K562 (cell line): ENCODE results near the gene GOLGA6L2. TPM values are rescaled to one million over a fixed set of nuclear protein-coding genes. Genes with fewer than 3 reads are reported as not detected.

ENCODE experiments used
- ATAC-seq: fragments of 200-7000 bp; cut with Tn5 transposase; 3 replicates; pipeline ENCODE4 v1.9.1; 2020; ENCODE audit warnings: moderate library complexity
- BruUV-seq: library from RNA; stranded (reverse); fragments of 400-500 nt; replicated peaks from 2 replicates; lab custom pipeline; 2021; lab: Mats Ljungman, UMichigan
- CTCF ChIA-PET: fragments of 300-600 bp; formaldehyde crosslinking; extraction: SDS; loops from one replicate; lab custom pipeline; 2021; ENCODE audit warnings: low intra/inter-chr PET ratio; lab: Yijun Ruan, JAX
- POLR2A ChIA-PET: fragments of 300-600, 350-650 bp; sonication (Branson Sonifier 250); formaldehyde crosslinking; extraction: SDS; loops from one replicate; lab custom pipeline; 2021; ENCODE audit warnings: antibody characterized with exemption, inconsistent platforms; lab: Yijun Ruan, JAX
- DNase-seq, 4 experiments: peaks; one replicate each; pipeline versions ENCODE4 v3.0.0 to v3.0.0-alpha.2; 2011 to 2018; ENCODE audit warnings: low spot score in 3 of 4, mixed read lengths in 3 of 4; ENCODE audit errors: extremely low read depth in 1 of 4
- FAIRE-seq: peaks from 2 replicates; lab custom pipeline; 2011; peaks lifted over from hg19 to GRCh38; lab: Jason Lieb, UNC
- H2AFZ ChIP-seq: 2 replicates; pipeline ENCODE4 v1.6.0; 2011; ENCODE audit warnings: low read depth, low read length, control low read depth, inconsistent platforms
- H3K27ac ChIP-seq: fragments of 200-600 bp; 3 replicates; pipeline ENCODE4 v1.8.0; 2011; ENCODE audit warnings: low read depth, mild to moderate bottlenecking, control low read depth, inconsistent platforms, low read length, moderate library complexity, mixed read lengths; ENCODE audit errors: extremely low read depth
- H3K27me3 ChIP-seq, 2 experiments: fragments of 300-600 bp in 1 of 2; 2 replicates in 1 of 2; 3 replicates in 1 of 2; pipeline versions ENCODE4 v1.6.0 to v1.8.0; 2011; ENCODE audit warnings: inconsistent platforms in 2 of 2, low read length in 2 of 2, mild to moderate bottlenecking in 1 of 2, mixed read lengths in 1 of 2, moderate library complexity in 1 of 2; ENCODE audit not compliant: control insufficient read depth in 2 of 2, insufficient read depth in 2 of 2
- H3K36me3 ChIP-seq: fragments of 300-600 bp; 3 replicates; pipeline ENCODE4 v1.8.0; 2011; ENCODE audit warnings: mild to moderate bottlenecking, low read length, inconsistent platforms; ENCODE audit not compliant: control insufficient read depth, insufficient read depth
- H3K4me1 ChIP-seq, 2 experiments: fragments of 200-600 bp in 1 of 2; replicated peaks in 1 of 2; 2 replicates in 1 of 2; 3 replicates in 1 of 2; pipeline versions ENCODE4 v1.5.1 to v1.8.0; 2011; ENCODE audit warnings: inconsistent platforms in 2 of 2, low read length in 2 of 2, mild to moderate bottlenecking in 1 of 2, mixed read lengths in 1 of 2, moderate library complexity in 1 of 2; ENCODE audit not compliant: control insufficient read depth in 2 of 2, insufficient read depth in 2 of 2
- H3K4me2 ChIP-seq: 2 replicates; pipeline ENCODE4 v1.6.1; 2011; ENCODE audit warnings: low read length, control low read depth, inconsistent platforms, mixed read lengths; ENCODE audit not compliant: insufficient read depth
- H3K4me3 ChIP-seq: fragments of 200-600 bp; sonication (generic), shearing (Covaris generic); 2 replicates; pipeline ENCODE4 v1.5.1; 2016; ENCODE audit warnings: control low read depth, inconsistent platforms
- H3K79me2 ChIP-seq: fragments of 200-600 bp; 3 replicates; pipeline ENCODE4 v1.8.0; 2011; ENCODE audit warnings: low read length, inconsistent platforms; ENCODE audit not compliant: control insufficient read depth, insufficient read depth
- H3K9ac ChIP-seq, 2 experiments: 2 replicates each; pipeline versions ENCODE4 v1.6.0 to v1.6.1; 2011; ENCODE audit warnings: low read depth in 2 of 2, low read length in 2 of 2, control low read depth in 1 of 2, inconsistent platforms in 1 of 2, mild to moderate bottlenecking in 1 of 2, mixed read lengths in 1 of 2; ENCODE audit not compliant: insufficient read depth in 1 of 2
- H3K9me1 ChIP-seq: one replicate; pipeline ENCODE4 v1.6.0; 2011; ENCODE audit warnings: inconsistent platforms, mild to moderate bottlenecking, low read length, moderate library complexity; ENCODE audit not compliant: control insufficient read depth, insufficient read depth
- H3K9me3 ChIP-seq: replicated peaks from 2 replicates; pipeline ENCODE4 v1.5.1; 2011; ENCODE audit warnings: low read depth, low read length, inconsistent platforms; ENCODE audit not compliant: control insufficient read depth, insufficient read depth
- H4K20me1 ChIP-seq: replicated peaks from 2 replicates; pipeline ENCODE4 v1.6.1; 2011; ENCODE audit warnings: low read length, inconsistent platforms, mixed read lengths; ENCODE audit not compliant: control insufficient read depth, insufficient read depth
- DLX4 ChIP-seq: fragments of 250-450 bp; sonication (Bioruptor Pico); IDR thresholded peaks from 2 replicates; pipeline ENCODE4 v1.6.1; 2021; ENCODE audit warnings: mild to moderate bottlenecking
- HDAC2 ChIP-seq: fragments of 450-650 bp; IDR thresholded peaks from 2 replicates; pipeline ENCODE4 v1.6.1; 2016; ENCODE audit warnings: mild to moderate bottlenecking
- KLF1 ChIP-seq: fragments of 450-650 bp; IDR thresholded peaks from 2 replicates; pipeline ENCODE4 v1.6.1; 2016; ENCODE audit warnings: missing genetic modification characterization, missing compliant biosample characterization
- LEF1 ChIP-seq: fragments of 450-650 bp; IDR thresholded peaks from 2 replicates; pipeline ENCODE4 v1.6.1; 2016; ENCODE audit warnings: mild to moderate bottlenecking
- POLR3G ChIP-seq: IDR thresholded peaks from 2 replicates; pipeline ENCODE4 v1.6.1; 2011; ENCODE audit not compliant: insufficient read length, insufficient replicate concordance; ENCODE audit errors: extremely low read depth
- SAFB2 ChIP-seq: fragments of 200-400 bp; formaldehyde crosslinking; IDR thresholded peaks from 2 replicates; pipeline ENCODE4 v1.6.1; 2018; ENCODE audit warnings: borderline replicate concordance, low read length, low read depth, moderate library complexity; ENCODE audit not compliant: severe bottlenecking
- THRA ChIP-seq: fragments of 450-650 bp; IDR thresholded peaks from 2 replicates; pipeline ENCODE4 v1.6.1; 2017; ENCODE audit warnings: mild to moderate bottlenecking, moderate library complexity
- ZFP36 ChIP-seq: fragments of 150-350 bp; IDR thresholded peaks from 2 replicates; pipeline ENCODE4 v1.6.1; 2018; ENCODE audit warnings: low read length, low read depth; ENCODE audit not compliant: partially characterized antibody
- ZNF124 ChIP-seq: sonication (generic); formaldehyde crosslinking; IDR thresholded peaks from 2 replicates; pipeline ENCODE4 v1.8.1; 2022; ENCODE audit warnings: missing genetic modification reagents
- ZNF280A ChIP-seq: fragments of 450-650 bp; IDR thresholded peaks from 2 replicates; pipeline ENCODE4 v1.6.1; 2018; ENCODE audit warnings: mild to moderate bottlenecking, low read depth; ENCODE audit not compliant: partially characterized antibody
- WGBS: fragments of 100-300 bp; shearing (Covaris generic); methylation state at CpG from one replicate; pipeline ENCODE4 v1.1.6; 2016; ENCODE audit warnings: low coverage, mixed read lengths; ENCODE audit not compliant: insufficient coverage; ENCODE audit errors: missing lambda C conversion rate; 5-methylcytosine and 5-hydroxymethylcytosine counted together
- in situ Hi-C: fragments of 300-500 bp; cut with MboI; formaldehyde crosslinking; loops from 4 replicates; pipeline ENCODE4 v1.15.0; 2018; ENCODE audit warnings: inconsistent platforms, mixed read lengths
- intact Hi-C: fragments of 100-400 bp; cut with micrococcal nuclease; formaldehyde crosslinking; loops from 2 replicates; pipeline ENCODE4 v1.14.2; 2022
- polyA plus RNA-seq, 8 experiments: library from polyadenylated mRNA; depleted of rRNA in 4 of 8; stranded (reverse) in 5 of 8; unstranded in 3 of 8; fragments of >200 nt; fragmentation: Nextera tagmentation in 2 of 8; fragmentation: Illumina TruSeq in 1 of 8; extraction: Ambion mirVana in 2 of 8; extraction: Trizol in 1 of 8; gene quantifications; 2 replicates each; pipeline versions ENCODE4 v1.2.1 to v1.2.3, GENCODE V29; 2011 to 2014; ENCODE audit warnings: inconsistent platforms in 1 of 8, missing spikeins in 1 of 8
- total RNA-seq, 7 experiments: library from RNA; depleted of rRNA in 6 of 7; stranded (reverse); fragments of >200 nt in 6 of 7; fragmentation: Illumina TruSeq in 2 of 7; extraction: Trizol in 2 of 7; gene quantifications; 2 replicates each; pipeline versions ENCODE4 v1.2.1 to v1.2.3, GENCODE V29; 2011 to 2021; ENCODE audit warnings: low replicate concordance in 1 of 7

Gene GOLGA6L2
- total and polyA plus RNA-seq, 9 of the 15 experiments (the other 6 are each of a cell fraction or from before 2014, with no cell fraction given) = not detected

- no peak for TF ChIP-seq HDAC2
Observed at GRCh38 chr15:23411841-23412240, 35.2 kb downstream of the GOLGA6L2 start (continued).

- in situ Hi-C loops = no loop called here
- Histone ChIP-seq H3K27ac (no peak overlapping the region), H3K9ac (no peak overlapping the region), H3K4me3 (no peak overlapping the region), H3K36me3 (no peaks in the 10 kb centered on the region), H4K20me1 (no peaks in the 10 kb centered on the region), H3K9me1 (no peaks in the 10 kb centered on the region), H2AFZ (no peak overlapping the region), H3K79me2 (no peaks in the 10 kb centered on the region), H3K27me3 (peaks cover 0 to 17% of the 10 kb centered on the region in 2 experiments; a peak in 1 of 5 replicates), H3K4me2 (no peak overlapping the region), H3K4me1 (no peaks in the 10 kb centered on the region), H3K9me3 (no peaks in the 10 kb centered on the region)
- intact Hi-C loops = no loop called here
- POLR2A ChIA-PET = no interaction called here
- DNase-seq = no peak
- no peak for FAIRE-seq
- no TSS peak for BruUV-seq
- no peak for ATAC-seq
- CTCF ChIA-PET = no interaction called here
- 0% methylated on average over 4 of the region's 4 CpGs for WGBS
- TF ChIP-seq ZFP36 (no peak), ZNF124 (CRISPR knock-in tag) (no peak), ZNF280A (no peak), THRA (no peak), KLF1 (tag) (no peak), POLR3G (no peak), LEF1 (no peak), DLX4 (CRISPR knock-in tag) (no peak), SAFB2 (no peak)
Observed at GRCh38 chr15:23403550-23403949, 43.5 kb downstream of the GOLGA6L2 start.
